ENCODE results near the gene ADGRA3.

DNA sequence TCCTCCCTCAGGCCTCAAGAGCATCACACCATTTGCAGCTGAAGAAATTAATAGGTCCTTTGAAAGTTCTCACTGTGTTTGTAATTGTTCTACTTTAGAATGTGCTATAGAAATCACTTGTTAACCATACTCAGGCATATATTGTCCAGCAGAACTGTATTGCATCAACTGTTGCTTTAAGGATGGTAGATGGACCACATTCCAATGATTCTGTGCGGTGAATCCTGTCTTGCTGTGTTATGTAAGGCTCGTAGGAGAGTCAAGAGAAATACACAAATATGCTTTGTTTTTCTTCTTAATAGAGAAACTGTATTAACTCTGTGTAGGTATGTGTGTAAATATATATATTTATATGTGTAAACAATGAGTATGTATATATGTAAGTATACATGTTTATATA, 6.3 kb upstream of the ADGRA3 start:
- no peak for TF ChIP-seq POLR2AphosphoS5 (IDR thresholded peaks at IDR 0.05)
- TF ChIP-seq, protein P1, sequence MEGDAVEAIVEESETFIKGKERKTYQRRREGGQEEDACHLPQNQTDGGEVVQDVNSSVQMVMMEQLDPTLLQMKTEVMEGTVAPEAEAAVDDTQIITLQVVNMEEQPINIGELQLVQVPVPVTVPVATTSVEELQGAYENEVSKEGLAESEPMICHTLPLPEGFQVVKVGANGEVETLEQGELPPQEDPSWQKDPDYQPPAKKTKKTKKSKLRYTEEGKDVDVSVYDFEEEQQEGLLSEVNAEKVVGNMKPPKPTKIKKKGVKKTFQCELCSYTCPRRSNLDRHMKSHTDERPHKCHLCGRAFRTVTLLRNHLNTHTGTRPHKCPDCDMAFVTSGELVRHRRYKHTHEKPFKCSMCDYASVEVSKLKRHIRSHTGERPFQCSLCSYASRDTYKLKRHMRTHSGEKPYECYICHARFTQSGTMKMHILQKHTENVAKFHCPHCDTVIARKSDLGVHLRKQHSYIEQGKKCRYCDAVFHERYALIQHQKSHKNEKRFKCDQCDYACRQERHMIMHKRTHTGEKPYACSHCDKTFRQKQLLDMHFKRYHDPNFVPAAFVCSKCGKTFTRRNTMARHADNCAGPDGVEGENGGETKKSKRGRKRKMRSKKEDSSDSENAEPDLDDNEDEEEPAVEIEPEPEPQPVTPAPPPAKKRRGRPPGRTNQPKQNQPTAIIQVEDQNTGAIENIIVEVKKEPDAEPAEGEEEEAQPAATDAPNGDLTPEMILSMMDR (IDR thresholded peaks at IDR 0.05), result no peak
